ENCODE data around the gene PCDHB8.
"Not testable (repeated sequence)": the region's sequence is repeated elsewhere in the genome, so short reads cannot be mapped to it uniquely, and the experiment has no call there.

Gene PCDHB8

GRCh38 chr5:141184117-141184855, 6.7 kb downstream of the PCDHB8 start:
- not testable (repeated sequence) for DNase-seq (ENCODE audit: low read depth in 2 of 2)

GRCh38 chr5:141186897-141187512, 9.4 kb downstream of the PCDHB8 start, which contains the start of gene PCDHB9:
TSS of gene PCDHB9 (plus strand) at chr5:141187161. CDS start at chr5:141187319, 158 bp downstream.
- DNase-seq (ENCODE audit: low read depth in 2 of 2), result no peak

GRCh38 chr5:141188682-141189081, 11.1 kb downstream of the PCDHB8 start:
- DNase-seq (ENCODE audit: low read depth in 2 of 2), result not testable (repeated sequence)

GRCh38 chr5:141189131-141189530, 11.5 kb downstream of the PCDHB8 start:
- not testable (repeated sequence) for DNase-seq (ENCODE audit: low read depth in 2 of 2)

GRCh38 chr5:141192110-141192725, 14.6 kb downstream of the PCDHB8 start, which contains the start of gene PCDHB10:
TSS of gene PCDHB10 (plus strand) at chr5:141192353. CDS start at chr5:141192553, 200 bp downstream.
- DNase-seq (ENCODE audit: low read depth in 2 of 2), result no peak

GRCh38 chr5:141194332-141194731, 16.7 kb downstream of the PCDHB8 start:
- DNase-seq (ENCODE audit: low read depth in 2 of 2), result not testable (repeated sequence)

GRCh38 chr5:141196363-141196762, 18.8 kb downstream of the PCDHB8 start:
- DNase-seq (ENCODE audit: low read depth in 2 of 2), result no peak

GRCh38 chr5:141199359-141200235, 22.0 kb downstream of the PCDHB8 start, which contains the start of gene PCDHB11:
TSS of gene PCDHB11 (plus strand) at chr5:141199627. CDS start at chr5:141199775, 148 bp downstream.
- no peak for DNase-seq (ENCODE audit: low read depth in 2 of 2)

- DNase-seq (ENCODE audit: low read depth in 2 of 2), result not testable (repeated sequence)
Measured at GRCh38 chr5:141201126-141201525, 23.5 kb downstream of the PCDHB8 start.

- DNase-seq (ENCODE audit: low read depth in 2 of 2), result not testable (repeated sequence)
Measured at GRCh38 chr5:141201646-141202045, 24.1 kb downstream of the PCDHB8 start.

- DNase-seq (ENCODE audit: low read depth in 2 of 2), result no peak
Measured at GRCh38 chr5:141208478-141208877, 30.9 kb downstream of the PCDHB8 start, which contains the start of gene PCDHB12. TSS of gene PCDHB12 (plus strand) at chr5:141208719. CDS start at chr5:141208908, 189 bp downstream.

- not testable (repeated sequence) for DNase-seq (ENCODE audit: low read depth in 2 of 2)
Measured at GRCh38 chr5:141210281-141210680, 32.7 kb downstream of the PCDHB8 start.

- DNase-seq (ENCODE audit: low read depth in 2 of 2), result not testable (repeated sequence)
Measured at GRCh38 chr5:141210849-141211248, 33.3 kb downstream of the PCDHB8 start.

- DNase-seq (ENCODE audit: low read depth in 2 of 2), result not testable (repeated sequence)
Measured at GRCh38 chr5:141213656-141214339, 36.2 kb downstream of the PCDHB8 start, which contains the start of gene PCDHB13. TSS of gene PCDHB13 (plus strand) at chr5:141213919. CDS start at chr5:141214124, 205 bp downstream.

GRCh38 chr5:141214583-141214982, 37.0 kb downstream of the PCDHB8 start:
- DNase-seq (ENCODE audit: low read depth in 2 of 2), result not testable (repeated sequence)

GRCh38 chr5:141215504-141215903, 37.9 kb downstream of the PCDHB8 start:
- not testable (repeated sequence) for DNase-seq (ENCODE audit: low read depth in 2 of 2)

GRCh38 chr5:141216035-141216434, 38.4 kb downstream of the PCDHB8 start:
- not testable (repeated sequence) for DNase-seq (ENCODE audit: low read depth in 2 of 2)

GRCh38 chr5:141223112-141223783, 45.7 kb downstream of the PCDHB8 start, which contains the start of gene PCDHB14:
TSS of gene PCDHB14 (plus strand) at chr5:141223343. CDS start at chr5:141223506, 163 bp downstream.
- DNase-seq (ENCODE audit: low read depth in 2 of 2), result no peak

GRCh38 chr5:141224844-141225243, 47.3 kb downstream of the PCDHB8 start:
- DNase-seq (ENCODE audit: low read depth in 2 of 2), result not testable (repeated sequence)

GRCh38 chr5:141225421-141225820, 47.8 kb downstream of the PCDHB8 start:
- not testable (repeated sequence) for DNase-seq (ENCODE audit: low read depth in 2 of 2)
